ENCODE data around the gene DDX1. TPM values are rescaled to one million over a fixed set of nuclear protein-coding genes. Genes with fewer than 3 reads are reported as not detected.

DDX1 gene
- total and polyA plus RNA-seq, 10 of the 15 experiments (the other 5 are each of a cell fraction or from before 2014, with no cell fraction given): 53.2 to 134 (median 85.6) TPM

GRCh38 chr2:15548974-15549373, 42.7 kb upstream of the DDX1 start:
- intact Hi-C loops (cut with micrococcal nuclease; ENCODE audit: unreplicated experiment): no loop called here
- Histone ChIP-seq H2AFZ (ENCODE audit: control insufficient read depth, low read depth, low read length) (no peak overlapping the region), H3K4me2 (ENCODE audit: control insufficient read depth, insufficient read depth) (no peak overlapping the region), H3K9ac (ENCODE audit: control insufficient read depth, insufficient read depth, low read length) (no peak overlapping the region), H3K79me2 (ENCODE audit: control insufficient read depth, insufficient read depth, low read length) (no peaks in the 10 kb centered on the region), H3K27me3 (replicated peaks in 1 of 2; ENCODE audit: control insufficient read depth in 2 of 2, insufficient read depth in 2 of 2, low read length in 1 of 2) (no peaks in the 10 kb centered on the region), H3K4me1 (ENCODE audit: control insufficient read depth, insufficient read depth, low read length) (no peaks in the 10 kb centered on the region), H3K27ac (ENCODE audit: control insufficient read depth, insufficient read depth) (no peak overlapping the region), H4K20me1 (ENCODE audit: control insufficient read depth, insufficient read depth) (no peaks in the 10 kb centered on the region), H3K4me3 (no peak overlapping the region), H3K9me3 (replicated peaks; ENCODE audit: control insufficient read depth, insufficient read depth, low read length) (no peaks in the 10 kb centered on the region), H3K36me3 (ENCODE audit: control insufficient read depth in 2 of 2, insufficient read depth in 2 of 2, low read length in 1 of 2) (no peaks in the 10 kb centered on the region; a peak in 2 of 4 replicates)
- no peak for DNase-seq (ENCODE audit: low read depth, low spot score)
- no TSS peak for BruUV-seq (replicated peaks)
- POLR2A ChIA-PET: no interaction called here
- in situ Hi-C loops (cut with MboI): no loop called here
- 96% methylated on average over 2 of the region's 2 CpGs for WGBS (ENCODE audit: insufficient coverage, insufficient replicate concordance, low lambda C conversion rate, missing lambda C conversion rate)
- ATAC-seq: no peak
- RAD21 ChIA-PET (ENCODE audit: unreplicated experiment): no interaction called here
- SMC1A ChIA-PET (ENCODE audit: uncharacterized antibody, unreplicated experiment): interaction anchor here (0.8 kb wide), 1 partner anchor 10 kb away, joined by 3 read pairs; no protein-coding TSS in a partner anchor
- FAIRE-seq: no peak
- CTCF ChIA-PET: interaction anchor here (2.5 kb wide), 1 partner anchor 28 kb away, joined by 8 read pairs; no protein-coding TSS in a partner anchor
- TF ChIP-seq ZZZ3 (IDR thresholded peaks at IDR 0.05; ENCODE audit: control insufficient read depth, insufficient read length, low read depth) (no peak), MTA3 (IDR thresholded peaks at IDR 0.05; ENCODE audit: borderline replicate concordance, low read length) (no peak), CEBPZ (IDR thresholded peaks at IDR 0.05; ENCODE audit: low read depth, low read length) (no peak), FOXM1 (IDR thresholded peaks at IDR 0.05; ENCODE audit: low read depth, low read length) (no peak), TCF7 (IDR thresholded peaks at IDR 0.05; ENCODE audit: borderline replicate concordance) (no peak), RCOR1 (conservative IDR thresholded peaks at IDR 0.05; ENCODE audit: low read depth, low read length) (no peak), JUNB (IDR thresholded peaks at IDR 0.05) (no peak), PKNOX1 (IDR thresholded peaks at IDR 0.05) (no peak), RUNX3 (IDR thresholded peaks at IDR 0.05; ENCODE audit: low read length) (no peak), YBX1 (IDR thresholded peaks at IDR 0.05) (no peak), RB1 (IDR thresholded peaks at IDR 0.05; ENCODE audit: borderline replicate concordance) (no peak), FOXK2 (IDR thresholded peaks at IDR 0.05) (no peak), ATF2 (IDR thresholded peaks at IDR 0.05; ENCODE audit: low read length) (no peak), MYC (IDR thresholded peaks at IDR 0.05; ENCODE audit: insufficient read depth, insufficient read length, insufficient replicate concordance, low read length, severe bottlenecking) (no peak), TBL1XR1 (IDR thresholded peaks at IDR 0.05; ENCODE audit: low read depth, low read length) (no peak), SP1 (IDR thresholded peaks at IDR 0.05; ENCODE audit: low read depth, low read length) (no peak)
- TF ChIP-seq, protein P1, sequence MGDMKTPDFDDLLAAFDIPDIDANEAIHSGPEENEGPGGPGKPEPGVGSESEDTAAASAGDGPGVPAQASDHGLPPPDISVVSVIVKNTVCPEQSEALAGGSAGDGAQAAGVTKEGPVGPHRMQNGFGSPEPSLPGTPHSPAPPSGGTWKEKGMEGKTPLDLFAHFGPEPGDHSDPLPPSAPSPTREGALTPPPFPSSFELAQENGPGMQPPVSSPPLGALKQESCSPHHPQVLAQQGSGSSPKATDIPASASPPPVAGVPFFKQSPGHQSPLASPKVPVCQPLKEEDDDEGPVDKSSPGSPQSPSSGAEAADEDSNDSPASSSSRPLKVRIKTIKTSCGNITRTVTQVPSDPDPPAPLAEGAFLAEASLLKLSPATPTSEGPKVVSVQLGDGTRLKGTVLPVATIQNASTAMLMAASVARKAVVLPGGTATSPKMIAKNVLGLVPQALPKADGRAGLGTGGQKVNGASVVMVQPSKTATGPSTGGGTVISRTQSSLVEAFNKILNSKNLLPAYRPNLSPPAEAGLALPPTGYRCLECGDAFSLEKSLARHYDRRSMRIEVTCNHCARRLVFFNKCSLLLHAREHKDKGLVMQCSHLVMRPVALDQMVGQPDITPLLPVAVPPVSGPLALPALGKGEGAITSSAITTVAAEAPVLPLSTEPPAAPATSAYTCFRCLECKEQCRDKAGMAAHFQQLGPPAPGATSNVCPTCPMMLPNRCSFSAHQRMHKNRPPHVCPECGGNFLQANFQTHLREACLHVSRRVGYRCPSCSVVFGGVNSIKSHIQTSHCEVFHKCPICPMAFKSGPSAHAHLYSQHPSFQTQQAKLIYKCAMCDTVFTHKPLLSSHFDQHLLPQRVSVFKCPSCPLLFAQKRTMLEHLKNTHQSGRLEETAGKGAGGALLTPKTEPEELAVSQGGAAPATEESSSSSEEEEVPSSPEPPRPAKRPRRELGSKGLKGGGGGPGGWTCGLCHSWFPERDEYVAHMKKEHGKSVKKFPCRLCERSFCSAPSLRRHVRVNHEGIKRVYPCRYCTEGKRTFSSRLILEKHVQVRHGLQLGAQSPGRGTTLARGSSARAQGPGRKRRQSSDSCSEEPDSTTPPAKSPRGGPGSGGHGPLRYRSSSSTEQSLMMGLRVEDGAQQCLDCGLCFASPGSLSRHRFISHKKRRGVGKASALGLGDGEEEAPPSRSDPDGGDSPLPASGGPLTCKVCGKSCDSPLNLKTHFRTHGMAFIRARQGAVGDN (IDR thresholded peaks at IDR 0.05): no peak
